GM10266 (cell line): ENCODE data around the gene SHISA5.

Source experiments
- DNase-seq: peaks from one replicate; pipeline ENCODE4 v3.0.0; 2012; ENCODE audit errors: extremely low spot score
- CTCF ChIP-seq: IDR thresholded peaks from 2 replicates; pipeline ENCODE4 v1.5.1; 2012; ENCODE audit warnings: mild to moderate bottlenecking, low read depth; ENCODE audit not compliant: control insufficient read depth, insufficient read depth; ENCODE audit errors: missing control alignments

The SHISA5 gene

GRCh38 chr3:48518638-48519276, 14.8 kb upstream of the SHISA5 start:
- no peak for TF ChIP-seq CTCF
- no peak for DNase-seq

DNA sequence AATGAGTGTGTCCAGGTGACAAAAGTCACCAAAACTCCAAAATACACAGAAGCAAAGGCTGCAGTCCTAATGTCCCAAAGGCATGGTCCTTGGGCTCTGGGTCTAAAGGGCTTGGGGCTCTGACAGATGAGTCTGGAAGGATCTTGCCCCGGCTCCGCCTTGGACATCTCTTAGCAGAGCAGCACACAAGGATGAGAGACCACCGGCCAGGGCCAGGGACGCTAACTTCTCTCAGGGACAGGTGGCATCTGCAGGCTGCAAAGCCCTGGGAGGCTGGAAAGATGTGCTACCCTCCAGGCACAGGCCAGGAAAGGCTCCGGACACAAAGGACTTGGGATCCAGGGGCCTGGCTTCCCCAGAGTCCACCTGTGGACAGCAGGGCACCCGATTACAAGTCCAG, 14.1 kb upstream of the SHISA5 start:
- no peak for DNase-seq
- no peak for TF ChIP-seq CTCF

DNA sequence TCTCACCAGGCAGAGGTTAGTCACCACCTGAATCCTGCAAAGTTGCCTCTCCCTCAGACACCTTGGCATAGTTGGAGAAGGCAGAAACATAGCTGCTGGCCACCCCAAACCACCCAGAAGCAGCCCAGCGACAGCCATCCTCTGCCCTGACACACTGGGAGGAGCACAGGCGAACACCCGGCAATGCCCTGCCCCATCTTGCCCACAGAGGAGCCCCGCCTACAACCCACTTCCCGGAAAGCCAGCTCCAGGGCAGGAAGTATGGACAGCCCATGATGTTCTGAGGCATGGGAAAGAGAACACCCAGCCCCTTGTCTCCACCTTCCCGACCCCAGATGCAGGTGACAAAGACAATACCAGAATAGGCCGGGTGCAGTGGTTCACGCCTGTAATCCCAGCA, 12.6 kb upstream of the SHISA5 start:
- no peak for DNase-seq
- no peak for TF ChIP-seq CTCF

- no peak for TF ChIP-seq CTCF
- DNase-seq, result no peak
These were observed 10.7 kb upstream of the SHISA5 start for GRCh38 chr3:48514431-48515227.

- no peak for DNase-seq
- no peak for TF ChIP-seq CTCF
These were observed 7.6 kb upstream of the SHISA5 start for GRCh38 chr3:48511551-48511950.

GRCh38 chr3:48507256-48508061, 3.5 kb upstream of the SHISA5 start:
- DNase-seq, result peak; percentile 78
- peak; percentile 78 for TF ChIP-seq CTCF

GRCh38 chr3:48505968-48506504, 2.1 kb upstream of the SHISA5 start:
- DNase-seq, result no peak
- no peak for TF ChIP-seq CTCF
